Stimulated activated CD8-positive, alpha-beta memory T cell treated with anti-CD3 and anti-CD28 coated beads, Interleukin-12 subunit alpha, Interleukin-12 subunit beta, amount 100 ng/mL, for 1 hour (primary cell): ENCODE data around the gene KIF13A.
"Not testable (repeated sequence)": the region's sequence is repeated elsewhere in the genome, so short reads cannot be mapped to it uniquely, and the experiment has no call there.

Experiments used
- DNase-seq: peaks from one replicate; pipeline ENCODE4 v3.0.0-alpha.2; 2020; ENCODE audit warnings: low read depth

KIF13A gene

DNA sequence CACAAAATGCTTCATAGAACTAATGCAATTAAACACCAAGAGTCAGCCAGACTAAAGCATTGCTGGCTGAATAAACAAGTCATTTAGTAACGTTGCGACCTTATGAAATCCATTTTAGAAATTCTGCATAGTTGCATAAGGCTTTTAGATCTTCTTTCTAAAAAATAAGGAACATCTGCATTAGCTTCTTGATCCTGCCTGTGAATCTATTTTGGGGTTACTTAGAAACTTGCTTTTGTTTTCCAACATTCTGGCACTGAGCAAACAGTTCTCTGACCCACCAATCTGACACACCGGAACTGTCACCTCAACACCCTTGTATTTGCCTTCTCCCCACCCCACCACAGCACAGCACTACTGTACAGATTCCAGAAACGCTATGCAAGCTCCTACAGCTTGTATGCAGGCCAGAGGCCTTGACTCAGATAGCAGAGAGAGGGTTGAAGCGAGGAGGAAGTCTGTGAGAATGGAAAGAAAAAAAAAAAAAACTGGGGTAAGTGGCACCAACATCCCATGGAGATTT lies 55.0 kb downstream of the KIF13A start:
- DNase-seq = no peak

DNA sequence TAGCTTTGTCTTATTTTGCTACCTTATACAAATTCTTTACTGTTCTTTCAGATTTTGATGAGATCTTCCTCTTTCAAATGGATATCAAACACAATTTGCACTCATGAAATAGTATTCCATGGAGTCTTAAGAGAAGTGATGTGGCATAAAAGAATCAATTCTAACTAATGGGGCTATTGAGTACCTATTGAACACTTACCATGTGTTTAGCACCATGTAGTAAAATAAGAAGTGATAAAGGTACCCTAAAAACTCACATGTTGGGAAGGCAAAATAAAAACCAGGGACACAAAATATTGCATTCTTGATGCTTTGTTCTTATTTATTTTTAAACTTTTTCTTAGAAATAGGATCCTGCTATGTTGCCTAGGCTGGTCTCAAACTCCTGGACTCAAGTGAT lies 56.2 kb downstream of the KIF13A start:
- DNase-seq = no peak

DNA sequence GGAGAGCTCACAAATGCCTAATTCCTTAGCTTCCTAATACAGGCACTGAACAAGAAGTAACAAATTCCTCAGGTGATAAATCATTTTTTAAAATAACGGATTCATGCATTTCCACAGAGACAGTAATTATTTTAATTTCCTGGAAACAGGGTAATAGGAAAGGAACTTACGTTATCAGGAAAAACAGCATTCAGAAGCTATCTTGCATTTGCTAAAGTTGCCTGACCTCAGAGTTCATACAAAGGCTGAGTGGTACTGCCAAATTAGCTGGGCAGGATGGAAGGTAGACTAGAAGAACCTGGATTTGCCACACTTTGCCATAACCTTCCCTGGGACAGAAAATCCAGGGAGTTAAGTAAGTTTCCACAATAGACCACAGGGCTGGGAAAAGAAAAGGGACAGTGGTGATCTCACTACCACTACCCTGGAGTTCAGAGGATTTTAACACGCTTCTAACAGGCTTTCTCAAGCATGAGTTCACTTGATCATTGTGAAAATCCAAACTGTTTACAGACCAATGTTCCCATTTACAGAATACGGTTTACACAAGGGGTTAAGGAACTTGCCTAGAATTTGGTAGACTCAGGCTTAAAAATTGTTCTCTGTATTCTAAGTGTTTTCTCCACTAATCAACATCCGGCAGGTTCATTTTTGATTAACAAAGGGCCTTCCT lies 57.0 kb downstream of the KIF13A start:
- DNase-seq = no peak

DNA sequence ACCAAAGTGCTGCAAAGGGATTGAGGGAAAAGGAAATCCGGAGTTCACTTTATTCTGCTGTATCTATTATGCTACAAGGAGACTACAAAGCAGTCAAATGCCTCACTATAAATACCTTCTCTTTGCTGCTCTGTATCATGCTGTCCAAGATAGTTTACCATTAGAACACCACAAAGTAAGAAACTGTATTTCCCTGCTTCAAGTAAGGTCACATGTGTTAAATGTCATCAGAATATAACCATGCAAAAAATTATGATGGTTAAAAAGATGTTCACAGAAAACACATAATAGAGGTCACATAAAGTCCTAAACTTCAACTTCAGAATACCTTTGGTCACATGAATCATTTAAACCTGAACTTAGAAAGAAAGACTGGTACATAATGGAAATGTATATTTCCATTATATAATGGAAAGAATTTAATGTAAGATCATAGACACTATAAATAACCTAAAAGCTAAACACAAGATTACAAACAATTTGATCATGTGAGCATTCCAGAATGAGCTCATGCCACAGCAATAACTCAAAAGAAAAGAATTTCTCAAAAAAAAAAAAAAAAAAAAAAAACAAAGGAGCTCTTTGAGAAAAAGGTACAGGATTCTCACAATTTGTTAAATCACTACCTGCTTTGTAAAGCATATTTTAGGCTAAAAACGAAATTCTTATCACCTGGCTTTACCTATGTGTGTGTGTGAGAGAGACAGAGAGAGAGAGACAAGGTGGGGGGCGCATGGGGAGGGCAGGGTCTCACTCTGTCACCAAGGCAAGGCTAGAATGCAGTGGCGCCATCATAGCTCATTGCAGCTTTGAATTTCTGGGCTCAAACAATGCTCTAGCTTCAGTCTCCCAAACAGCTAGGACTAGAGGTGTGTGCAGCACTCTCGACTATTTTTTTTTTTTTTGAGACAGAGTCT lies 58.7 kb downstream of the KIF13A start:
- DNase-seq = no peak

DNA sequence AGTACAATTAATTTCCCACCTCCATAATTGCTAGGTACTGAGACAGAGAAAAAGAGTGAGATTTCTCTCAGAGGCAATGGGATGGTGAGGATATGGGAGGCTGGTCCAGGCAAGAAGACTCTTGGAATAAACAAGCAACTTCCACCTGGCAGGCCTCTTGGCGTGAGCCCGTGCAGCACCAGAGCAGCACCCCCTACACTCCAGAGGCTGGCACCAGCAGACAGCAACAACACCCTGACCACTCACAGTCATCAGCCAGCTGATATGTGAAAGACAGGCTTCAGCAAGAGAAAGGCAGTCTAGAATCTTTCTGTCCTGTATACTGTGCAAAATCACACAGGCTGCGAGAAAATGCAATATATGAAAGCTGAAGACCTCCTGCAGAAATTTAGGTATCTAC lies 59.7 kb downstream of the KIF13A start:
- no peak for DNase-seq

DNA sequence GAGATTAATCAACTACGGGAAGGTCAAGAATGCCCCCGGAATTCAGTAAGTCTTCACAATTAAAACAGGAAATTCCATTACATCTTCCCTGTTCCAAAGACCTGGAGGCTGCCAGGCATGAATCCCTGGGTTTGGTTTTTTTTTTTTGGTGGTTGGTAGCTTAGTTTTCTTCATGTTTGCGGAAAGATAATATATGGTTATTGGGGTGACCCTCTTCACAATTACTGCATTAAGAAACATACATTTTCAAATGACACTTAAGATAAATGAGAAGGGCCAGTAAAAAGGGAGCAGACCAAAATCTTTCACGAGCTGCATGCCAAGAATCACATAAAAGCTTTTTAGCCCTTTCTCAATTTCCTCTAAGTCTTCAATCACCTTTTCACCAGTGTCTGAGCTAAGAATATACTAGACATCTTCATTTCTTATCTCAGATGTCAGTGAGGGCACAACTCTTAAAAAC lies 64.0 kb downstream of the KIF13A start:
- no peak for DNase-seq

DNA sequence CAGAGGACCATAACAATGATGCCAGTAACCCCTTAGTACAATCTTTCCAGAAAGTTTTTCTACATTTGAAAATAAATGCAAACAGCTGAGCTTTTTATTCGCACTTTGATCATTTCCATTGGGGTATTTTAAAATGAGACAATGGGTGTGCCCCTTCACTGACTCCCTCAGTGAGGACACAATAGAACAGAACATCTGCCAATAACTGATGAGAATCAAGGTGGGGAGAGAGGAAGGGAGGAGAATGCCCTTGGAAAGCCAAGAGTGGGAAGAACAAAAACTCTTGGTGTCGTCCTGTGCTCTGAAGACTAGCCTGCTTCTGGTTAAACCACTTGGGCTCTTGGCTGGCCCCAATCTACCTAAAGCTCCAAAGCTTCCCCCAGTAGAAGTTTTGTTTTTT lies 66.0 kb downstream of the KIF13A start:
- DNase-seq = no peak

DNA sequence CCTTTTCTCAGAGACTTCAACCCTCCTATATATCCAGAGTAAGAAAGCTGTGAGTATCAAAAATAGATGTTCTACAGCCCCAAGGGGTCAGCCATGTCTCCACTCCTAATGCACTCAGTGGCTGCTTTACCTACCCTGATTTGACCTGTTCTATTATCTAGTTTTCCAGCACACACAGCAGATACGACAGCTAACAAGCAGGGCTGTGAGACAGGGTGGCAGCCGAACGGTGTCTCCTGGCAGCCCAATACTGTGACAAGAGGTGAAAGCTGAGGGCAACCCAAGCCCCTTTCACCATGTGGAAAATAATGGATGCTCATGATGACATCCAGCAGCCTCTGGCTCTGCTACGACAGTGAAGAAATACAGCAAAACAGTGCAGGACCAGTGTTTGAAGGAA lies 67.9 kb downstream of the KIF13A start:
- DNase-seq = no peak

DNA sequence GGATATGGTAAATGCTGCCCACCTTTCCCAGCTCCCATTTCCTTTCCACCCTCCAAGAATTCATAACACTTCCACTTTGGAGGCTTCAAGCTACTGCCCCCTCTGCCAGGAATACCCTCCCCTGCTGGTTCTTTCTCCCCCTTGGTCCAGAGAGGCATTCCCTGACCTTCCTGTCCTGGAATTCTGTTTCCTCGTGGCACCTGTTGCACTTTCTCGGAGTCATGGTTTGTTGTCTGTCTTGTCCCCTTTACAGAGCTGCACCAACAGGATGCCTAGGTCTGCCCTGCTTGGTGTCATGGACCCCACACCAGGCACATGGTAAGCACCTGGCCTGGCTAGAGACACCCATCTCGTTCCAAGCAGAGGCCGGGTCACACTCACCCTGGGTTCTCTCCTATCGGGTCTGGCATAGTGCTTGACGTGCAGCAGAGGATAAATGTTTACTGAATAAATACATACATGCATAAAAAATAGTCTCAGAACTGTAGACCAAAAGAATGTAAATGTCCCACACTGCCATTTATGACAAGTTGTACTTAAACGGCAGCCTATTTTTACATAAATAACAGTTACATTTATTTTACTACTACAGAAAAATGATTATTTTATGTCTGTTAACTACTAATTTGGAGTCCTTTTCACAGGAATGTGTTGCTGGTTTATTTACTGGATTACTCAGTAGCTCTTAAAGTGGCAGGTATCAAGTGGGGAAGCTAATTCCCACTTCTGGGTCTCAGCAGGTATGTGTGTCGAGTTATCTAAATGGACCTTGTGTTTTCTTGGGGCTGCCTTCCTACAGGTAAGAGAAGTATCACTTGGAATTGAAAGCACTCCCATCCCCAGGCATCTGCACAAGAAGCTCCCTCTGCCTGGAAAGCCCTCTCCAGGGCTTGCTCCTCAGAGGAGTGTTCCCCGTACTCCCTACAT lies 69.3 kb downstream of the KIF13A start:
- DNase-seq = no peak

DNA sequence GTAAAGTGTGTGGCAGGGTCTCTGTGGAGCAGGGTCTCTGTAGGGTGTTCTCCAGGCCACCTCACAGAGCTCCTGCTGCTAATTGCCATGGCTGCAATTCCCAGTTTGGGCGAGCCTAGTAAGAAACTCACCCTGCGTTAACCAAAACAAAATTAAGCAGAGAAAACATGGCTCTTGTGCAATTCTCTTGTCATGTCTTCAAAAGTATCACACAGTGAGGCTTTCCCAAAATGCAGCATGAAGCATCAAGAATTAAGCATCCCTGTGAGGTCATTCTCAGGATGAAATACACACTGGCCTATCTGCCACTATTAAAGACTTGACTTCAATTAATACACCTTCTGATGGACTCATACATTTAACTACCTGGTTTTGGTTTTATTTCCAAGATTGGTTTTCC lies 72.8 kb downstream of the KIF13A start:
- no peak for DNase-seq

DNA sequence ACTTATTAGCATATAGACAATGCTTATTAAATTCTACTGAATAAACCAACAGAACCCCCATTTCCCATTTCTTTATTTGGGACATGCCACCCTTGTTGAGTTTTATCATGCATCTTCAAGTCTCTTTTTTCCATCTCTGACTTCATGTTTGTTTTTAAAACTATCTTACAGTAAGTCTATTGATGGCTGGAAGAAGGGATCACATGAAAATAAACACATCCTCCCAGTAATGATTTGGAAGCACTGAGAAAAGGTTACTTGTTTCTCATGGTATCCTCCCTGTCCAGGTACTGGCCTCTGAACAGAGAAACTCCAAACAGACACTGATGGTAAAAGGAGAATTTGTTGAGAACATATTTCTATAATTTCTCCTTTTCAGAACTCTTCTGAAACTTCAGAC lies 74.9 kb downstream of the KIF13A start:
- DNase-seq = no peak

DNA sequence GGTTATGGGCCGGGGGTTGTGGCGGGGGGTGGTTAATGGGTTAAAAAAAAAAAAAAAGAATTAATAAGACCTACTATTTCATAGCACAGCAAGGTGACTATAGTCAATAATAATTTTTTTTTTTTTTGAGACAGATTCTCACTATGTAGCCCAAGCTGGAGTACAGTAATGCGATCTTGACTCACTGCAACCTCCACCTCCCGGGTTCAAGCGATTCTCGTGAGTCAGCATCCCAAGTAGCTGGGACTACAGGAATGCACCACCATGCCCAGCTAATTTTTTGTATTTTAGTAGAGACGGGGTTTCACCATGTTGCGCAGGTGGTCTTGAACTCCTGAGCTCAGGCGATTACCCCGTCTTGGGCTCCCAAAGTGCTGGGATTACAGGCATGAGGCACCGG lies 75.8 kb downstream of the KIF13A start:
- DNase-seq = not testable (repeated sequence)

DNA sequence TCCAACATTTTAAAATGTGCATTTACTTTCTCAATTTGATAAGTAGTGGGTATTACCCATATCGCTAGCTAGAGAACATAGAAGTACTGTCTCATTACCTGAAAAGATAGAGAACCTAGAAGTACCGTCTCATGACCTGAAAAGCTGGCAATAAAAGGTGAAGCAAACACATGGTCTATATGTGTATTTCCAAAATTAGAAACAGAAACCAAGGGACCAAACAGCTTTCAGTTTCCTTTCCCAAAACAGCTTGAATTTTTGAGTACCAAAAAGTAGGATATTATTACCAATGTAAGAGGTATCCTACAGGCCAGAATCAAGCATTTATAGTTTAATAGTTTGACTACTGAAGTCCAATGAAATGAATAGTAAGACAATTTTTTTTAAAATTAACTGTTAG lies 77.2 kb downstream of the KIF13A start:
- DNase-seq = no peak

DNA sequence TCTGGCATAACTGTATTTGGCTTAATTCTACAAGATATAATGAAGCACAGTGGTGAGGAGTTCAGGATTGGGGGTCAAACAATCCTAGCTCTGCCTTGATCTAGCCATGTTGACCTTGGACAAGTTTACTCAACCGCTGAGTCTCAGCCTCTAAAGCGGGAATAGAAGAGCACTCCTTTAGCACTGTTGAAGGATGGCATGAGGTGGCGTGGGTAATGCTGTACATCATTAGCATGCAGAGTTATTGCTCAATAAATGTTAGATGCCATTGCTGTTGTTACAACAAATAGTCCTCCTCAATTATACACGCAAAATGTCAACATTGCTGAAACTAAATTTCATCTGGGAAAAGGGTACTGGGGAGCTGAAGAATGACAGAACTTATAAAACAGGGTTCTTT lies 78.6 kb downstream of the KIF13A start:
- DNase-seq = no peak

DNA sequence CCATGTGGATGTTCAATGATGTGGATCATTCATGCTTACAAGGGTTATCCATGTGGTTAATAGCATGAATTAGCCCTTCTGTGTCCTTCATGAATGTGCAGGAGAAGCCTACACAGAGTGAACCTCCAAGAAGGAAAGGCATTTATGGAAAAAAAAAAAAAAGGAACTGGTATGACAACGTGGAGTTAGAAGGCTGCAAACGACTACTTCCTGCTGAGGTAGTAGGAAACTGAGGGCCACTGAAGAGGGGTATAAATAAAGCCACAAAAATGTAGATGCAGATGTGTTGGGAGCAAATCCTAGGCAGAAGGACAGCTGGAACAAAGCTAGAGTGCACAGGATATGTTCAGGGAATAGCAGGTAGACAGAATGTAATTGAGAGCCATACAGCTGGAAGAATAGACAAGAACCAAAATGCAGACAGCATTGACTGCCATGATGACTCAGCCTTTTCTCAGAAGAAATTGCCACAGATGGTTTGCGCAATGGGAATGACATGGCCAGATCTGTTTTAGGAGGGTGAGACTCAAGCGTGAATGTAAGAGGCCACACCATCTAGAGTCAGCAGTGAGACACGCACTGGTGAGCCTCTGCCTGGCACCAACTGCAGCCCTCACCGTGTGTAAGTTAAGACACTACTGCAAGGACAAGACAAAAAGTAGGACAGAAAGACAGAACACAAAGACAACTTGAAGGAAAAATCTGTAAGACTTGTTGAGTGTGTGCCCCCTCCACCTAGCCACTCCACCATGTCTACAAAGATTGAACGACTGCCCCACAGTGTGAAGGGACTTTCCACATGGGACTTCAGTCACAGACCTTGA lies 79.8 kb downstream of the KIF13A start:
- no peak for DNase-seq

DNA sequence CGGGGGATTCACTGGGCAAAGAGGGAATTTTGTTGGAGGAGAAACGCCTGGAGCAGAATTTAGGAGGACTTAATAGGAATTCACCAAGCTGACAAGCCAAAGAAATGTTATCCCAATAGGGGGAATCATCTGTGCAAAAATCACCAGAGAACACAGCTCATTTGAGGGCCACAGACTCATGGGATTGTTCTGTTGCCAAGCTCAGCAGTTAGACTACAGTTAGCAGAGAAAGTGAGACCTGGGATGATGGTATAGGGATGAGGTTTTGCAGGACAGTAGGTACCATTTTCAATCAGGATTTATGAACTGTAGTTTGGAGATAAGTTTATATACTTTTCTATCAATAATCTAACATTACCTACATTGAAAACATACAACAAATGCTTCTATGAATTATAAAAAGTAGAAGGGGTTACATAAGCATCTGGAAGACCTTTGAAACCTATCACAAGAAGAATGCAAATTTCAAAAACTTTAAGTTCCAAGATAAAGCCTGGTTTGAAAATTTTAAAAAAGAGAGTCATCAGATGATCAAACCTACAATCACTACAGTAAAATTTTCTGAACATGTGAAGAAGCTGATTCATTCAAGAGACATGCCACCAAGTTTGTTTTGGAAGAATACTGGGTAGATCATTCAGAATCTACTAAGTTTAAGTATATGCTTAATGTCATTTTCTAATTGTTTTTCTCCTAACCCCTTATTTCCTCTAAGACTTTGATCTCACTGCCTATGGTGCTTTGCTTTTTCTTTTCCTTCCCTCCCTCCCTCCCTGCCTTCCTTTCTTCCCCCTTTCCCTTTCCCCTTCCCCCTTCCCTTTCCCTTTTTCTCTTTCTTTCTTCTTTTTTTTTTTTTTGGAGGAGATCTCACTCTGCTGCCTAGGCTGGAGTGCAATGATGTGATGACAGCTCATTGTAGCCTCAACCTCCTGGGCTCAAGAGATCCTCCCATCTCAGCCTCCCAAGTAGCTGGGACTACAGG lies 81.5 kb downstream of the KIF13A start:
- DNase-seq = no peak

DNA sequence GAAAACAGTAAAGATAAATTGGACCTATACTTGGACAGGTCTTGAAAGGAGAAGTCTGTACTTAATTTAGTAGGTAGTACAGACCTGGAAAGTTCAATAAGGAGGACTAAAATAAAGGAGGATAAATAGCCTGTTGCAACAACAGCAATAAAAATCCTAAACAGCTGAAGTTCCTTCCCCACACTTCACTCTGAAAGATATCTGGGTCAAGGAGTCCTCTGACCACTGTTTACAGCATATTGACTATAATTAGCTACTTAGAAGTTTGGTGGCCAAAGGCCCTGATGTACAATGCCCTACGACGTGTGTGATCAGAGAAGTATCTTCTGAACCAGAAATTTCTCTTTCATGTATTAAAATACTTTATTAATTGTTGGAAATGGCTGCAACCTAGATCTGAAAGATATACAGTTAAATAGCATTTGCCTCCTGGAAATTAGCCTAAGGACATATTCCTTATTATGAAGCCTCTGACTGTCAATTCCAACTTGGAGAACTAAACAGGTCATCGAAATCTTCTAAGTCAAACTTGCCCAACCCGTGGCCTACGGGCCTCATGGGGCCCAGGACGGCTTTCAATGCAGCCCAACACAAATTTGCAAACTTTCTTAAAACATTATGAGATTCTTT lies 82.8 kb downstream of the KIF13A start:
- DNase-seq = no peak

DNA sequence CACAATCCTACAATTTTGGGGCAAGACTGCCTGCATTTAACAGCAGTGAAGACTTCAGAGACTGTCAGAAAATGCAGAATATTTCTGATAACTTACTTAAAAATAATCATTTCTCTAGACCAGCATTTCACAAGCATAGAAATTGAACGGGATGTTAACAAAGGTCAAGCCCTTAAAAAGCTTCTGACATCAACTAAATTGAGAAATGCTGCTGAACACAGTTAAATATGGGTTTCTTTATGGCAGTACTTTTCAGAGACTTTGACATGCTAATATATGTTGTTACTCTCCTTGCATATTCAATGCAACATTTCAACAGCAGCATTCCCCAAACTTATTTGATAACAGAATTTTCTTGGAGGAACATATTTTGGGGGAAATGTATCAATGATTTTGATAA lies 84.5 kb downstream of the KIF13A start:
- no peak for DNase-seq

DNA sequence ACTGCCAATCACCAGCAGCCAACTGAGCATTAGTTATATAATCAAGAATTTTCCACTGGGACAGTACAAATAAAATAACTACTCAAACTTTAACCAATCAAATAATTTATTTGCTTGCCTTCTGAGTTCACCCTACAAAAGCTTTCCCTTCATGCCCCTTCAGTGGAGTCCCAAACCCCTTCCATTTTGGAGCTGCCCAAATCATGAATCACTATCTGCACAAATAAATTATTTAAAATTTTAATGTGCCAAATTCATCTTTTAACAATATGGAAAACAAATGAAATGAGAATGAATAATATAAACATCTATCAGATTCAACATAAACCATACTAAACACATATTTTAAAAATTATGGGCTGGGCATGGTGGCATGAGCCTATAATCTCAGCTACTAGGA lies 85.9 kb downstream of the KIF13A start:
- no peak for DNase-seq

DNA sequence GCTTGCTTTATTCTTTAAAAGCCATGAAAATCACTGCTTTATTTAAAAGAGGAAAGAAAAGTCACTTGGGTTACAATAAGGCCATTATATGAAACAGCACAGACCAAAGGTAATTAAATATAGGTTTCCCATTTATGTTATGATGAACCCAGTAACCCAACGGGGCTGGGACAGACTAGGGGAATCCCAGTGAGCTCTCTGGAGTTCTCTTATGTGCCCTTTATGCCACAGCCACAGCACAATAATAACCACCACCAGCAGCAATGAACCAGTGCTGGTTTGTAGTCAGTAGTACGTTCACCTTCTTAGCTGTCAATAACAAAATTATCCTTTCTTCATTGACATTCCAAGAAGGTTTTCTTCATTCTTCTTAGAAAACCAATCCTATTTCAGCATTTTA lies 87.4 kb downstream of the KIF13A start:
- no peak for DNase-seq
